GM18511 (cell line): Measurements from ENCODE around the gene LMNTD1.
"Not testable (repeated sequence)": the region's sequence is repeated elsewhere in the genome, so short reads cannot be mapped to it uniquely, and the experiment has no call there.

Experiments
- ATAC-seq: cut with Tn5 transposase; IDR thresholded peaks from one replicate; pipeline ENCODE4 v1.9.1; 2021; ENCODE audit warnings: mild to moderate bottlenecking, moderate library complexity; ENCODE audit not compliant: unreplicated experiment

The LMNTD1 gene, protein sequence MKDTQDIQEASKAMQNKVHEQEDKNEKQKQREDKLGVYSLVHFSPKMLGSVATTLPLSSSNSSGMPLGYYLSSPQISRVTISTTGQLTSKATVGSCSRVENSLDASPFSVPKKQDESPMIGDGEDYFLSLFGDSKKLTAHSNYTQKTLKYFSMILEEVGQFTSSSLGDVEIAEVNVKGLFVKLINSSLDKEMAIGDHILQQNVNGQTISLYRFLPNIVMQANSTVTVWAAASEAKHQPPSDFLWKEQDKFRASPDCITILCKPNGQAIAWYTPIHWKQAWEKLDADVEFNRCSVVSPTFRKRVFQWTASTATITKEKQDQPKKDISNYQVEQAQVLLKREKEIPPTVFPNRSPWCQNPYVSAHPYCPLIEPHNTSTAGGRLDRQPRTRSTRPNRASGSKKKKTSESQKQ

DNA sequence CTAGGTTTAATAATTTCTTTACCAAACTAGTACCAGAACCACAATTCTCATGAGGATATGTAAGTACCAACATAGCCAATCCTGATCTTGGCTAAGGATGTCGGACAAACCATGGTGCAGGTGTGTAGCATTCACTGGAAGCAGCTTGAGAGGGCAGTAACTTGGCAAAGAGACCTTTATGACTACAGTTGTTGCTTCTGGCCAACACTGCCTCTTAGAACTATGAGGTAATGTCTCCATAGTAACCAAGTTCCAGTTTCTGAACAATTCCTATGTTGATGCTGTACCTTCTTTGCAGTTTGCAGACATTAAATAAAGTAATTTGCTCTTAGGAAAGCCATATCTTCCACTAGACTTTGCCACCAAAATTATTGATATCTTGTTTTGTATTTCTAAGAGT lies at the start of gene LMNTD1:
LMNTD1 (minus strand) TSS at position 186 of the 400 bp plus-strand sequence. CDS start 324 bp downstream, outside the sequence.
- ATAC-seq: no peak

DNA sequence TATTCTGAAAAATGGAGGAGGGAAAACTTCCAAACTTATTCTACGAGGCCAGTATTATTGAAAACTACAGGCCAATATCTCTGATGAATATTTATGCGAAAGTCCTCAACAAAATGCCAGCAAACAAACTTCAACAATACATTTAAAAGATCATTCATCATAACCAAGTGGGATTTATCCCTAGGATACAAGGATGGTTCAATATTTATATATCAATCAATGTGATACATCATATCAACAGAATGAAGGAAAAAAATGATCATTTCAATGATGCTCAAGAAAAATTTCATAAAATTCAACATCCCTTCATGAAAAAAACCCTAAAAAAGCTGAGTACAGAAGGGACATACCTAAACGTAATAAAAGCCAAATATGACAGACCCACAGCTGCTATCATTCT lies 45.9 kb upstream of the LMNTD1 start:
- no peak for ATAC-seq

DNA sequence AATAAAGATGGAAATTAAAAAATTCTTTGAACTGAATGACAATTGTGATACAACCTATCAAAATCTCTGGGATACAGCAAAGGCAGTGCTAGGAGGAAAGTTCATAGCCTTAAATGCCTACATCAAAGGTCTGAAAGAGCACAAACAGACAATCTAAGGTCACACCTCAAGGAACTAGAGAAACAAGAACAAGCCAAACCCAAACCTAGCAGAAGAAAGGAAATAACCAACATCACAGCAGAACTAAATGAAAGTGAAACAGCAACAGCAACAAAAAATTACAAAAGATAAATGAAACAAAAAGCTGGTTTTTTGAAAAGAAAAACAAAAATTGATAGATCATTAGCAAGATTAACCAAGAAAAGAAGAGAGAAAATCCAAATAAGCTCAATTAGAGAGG lies 42.4 kb upstream of the LMNTD1 start:
- not testable (repeated sequence) for ATAC-seq

DNA sequence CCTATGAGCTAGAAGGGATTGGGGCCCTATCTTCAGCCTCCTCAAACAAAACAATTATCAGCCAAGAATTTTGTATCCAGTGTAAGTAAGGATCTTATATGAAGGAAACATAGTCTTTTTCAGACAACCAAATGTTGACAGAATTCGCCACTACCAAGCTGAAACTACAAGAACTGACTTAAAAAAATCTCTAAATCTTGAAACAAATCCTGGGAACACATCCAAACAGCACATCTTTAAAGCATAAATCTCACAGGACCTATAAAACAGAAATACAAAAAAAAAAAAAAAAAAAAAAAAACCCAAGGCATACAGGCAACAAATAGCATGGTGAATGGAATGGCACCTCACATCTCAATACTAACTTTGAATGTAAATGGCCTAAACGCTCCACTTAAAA lies 41.3 kb upstream of the LMNTD1 start:
- ATAC-seq: no peak

DNA sequence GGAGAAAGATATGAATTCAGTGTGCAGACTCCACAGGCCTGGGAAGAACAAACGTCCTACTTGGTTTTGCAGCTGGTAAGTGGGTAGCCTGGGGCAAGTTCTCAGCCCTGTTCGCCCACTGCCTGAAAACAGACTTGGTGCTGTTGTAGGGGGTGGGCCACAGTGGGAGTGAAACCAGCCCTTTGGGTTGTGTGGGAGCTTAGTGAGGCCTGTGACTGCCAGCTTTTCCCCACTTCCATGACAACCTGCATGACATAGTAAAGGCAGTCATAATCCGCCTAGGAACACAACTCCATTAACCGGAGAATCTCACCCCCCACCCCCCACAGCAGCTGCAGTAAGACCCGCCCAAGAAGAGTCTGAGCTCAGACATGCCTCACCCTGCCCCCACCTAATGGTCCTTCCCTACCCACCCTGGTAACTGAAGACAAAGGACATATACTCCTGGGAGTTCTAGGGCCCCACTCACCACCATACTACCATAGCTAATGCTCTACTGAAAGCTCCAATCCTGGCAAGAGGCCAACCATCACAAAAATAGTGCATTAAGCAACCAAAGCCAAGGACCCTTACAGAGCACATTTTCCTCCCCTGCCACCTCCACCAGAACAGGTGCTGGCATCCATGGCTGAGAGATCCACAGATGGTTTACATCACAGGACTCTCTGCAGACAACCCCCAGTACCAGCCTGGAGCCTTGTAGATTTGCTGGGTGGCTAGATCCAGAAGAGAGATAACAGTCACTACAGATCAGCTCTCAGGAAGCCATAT lies 39.8 kb upstream of the LMNTD1 start:
- ATAC-seq: no peak

DNA sequence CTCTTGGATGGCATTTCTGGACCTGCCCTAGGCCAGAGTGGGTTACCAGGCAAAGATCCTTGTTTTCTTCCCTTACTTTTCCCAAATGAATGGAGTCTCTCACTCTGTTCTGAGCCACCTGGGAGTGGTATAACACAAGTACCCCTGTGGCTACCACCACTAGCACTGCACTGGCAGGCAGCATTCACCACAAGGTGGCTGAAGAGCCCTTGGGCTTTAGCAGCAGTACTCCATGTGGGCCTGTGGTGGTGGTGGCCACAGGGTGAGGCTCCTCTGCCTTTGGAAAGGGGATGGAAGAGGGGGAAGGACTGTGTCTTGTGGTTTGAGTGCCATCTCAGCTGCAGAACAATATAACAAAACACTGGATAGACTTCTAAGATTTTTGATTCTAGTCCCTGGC lies 38.1 kb upstream of the LMNTD1 start:
- no peak for ATAC-seq

DNA sequence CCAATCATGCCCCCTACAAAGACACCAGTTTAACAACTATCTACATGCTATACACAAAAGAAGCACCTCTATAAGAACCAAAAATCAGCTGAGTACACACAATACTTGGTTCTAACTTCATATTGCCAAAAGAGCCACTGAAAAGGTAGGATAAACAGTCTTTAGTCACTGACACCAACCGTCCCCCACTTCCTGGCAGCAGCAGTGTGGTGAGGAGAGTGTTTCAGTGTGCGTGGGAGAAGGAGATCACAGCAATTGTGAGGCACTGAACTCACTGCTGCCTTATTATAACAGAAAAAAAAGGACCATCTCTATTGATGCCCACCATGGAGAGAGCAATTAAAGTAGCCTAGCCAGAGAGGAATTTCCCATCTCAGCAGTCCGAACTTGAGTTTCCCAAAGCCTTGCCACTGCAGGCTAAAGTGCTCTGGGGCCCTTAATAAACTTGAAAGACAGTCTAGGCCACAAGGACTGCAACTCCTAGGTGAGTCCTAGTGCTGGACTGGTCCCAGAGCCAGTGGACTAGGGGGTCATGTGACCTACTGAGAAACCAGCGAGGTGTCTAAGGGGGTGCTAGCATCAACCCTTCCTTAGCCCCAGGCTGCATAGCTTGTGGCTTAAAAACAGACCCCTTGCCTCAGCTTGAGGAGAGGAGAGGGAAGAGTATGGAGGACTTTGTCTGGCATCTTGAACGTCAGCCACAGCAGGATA lies 37.1 kb upstream of the LMNTD1 start:
- no peak for ATAC-seq

DNA sequence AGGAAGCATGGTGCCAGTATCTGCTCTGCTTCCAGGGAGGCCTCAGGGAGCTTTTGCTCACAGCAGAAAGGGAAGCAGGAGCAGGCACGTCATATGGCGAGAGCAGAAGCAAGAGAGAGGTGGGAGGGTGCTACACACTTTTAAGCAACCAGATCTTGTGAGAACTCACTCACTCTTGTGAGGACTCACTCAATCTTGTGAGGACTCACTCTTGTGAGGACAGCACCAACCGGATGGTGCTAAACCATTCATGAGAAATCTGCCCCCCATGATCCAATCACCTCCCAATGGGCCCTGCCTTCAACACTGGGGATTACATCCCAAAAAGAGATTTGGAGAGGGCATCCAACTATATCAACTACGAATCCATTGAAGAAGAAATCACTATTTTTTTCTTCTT lies 34.3 kb upstream of the LMNTD1 start:
- ATAC-seq: no peak

DNA sequence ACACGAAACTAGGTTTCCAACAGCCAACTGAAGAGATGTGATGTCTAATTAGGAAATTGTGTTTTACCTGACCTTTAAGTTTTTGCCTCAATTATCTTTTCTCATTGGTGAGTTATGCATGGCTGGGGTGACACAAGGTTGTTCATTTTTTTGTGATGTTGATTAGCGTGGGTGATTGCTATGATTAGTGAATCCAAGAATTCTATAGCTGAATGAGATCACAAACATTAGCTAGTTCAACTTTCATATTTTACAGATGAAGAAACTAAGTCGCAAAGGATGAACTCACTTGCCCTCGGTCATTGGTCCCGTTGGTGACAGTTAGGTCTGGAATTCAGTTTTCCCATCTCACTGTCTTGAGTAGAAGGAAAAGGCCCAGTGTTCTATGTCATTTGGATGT lies 32.6 kb upstream of the LMNTD1 start:
- ATAC-seq: no peak

DNA sequence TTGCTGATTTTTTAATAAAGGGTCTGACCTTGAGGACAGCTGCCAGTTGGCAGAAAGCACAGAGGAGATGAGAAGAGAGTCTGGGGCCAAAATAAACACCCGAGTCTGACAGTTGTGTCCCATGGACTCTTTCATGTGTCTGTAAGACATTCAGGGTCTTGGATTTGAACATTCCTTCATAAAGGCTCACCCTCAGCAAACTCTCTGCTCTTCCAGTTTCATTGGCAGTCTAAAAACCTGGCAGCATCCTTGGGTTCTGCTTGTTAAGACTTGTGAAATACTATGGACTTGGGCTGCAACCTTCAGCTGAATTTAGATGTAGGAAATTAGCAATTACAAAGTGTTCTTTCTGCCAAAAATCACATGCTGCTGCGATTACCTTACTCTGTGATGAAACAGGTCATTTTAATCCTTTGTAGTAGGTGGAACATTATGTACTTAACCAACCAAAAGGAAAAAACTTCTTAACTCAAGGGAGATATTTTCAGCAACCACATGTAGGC lies 32.0 kb upstream of the LMNTD1 start:
- no peak for ATAC-seq

DNA sequence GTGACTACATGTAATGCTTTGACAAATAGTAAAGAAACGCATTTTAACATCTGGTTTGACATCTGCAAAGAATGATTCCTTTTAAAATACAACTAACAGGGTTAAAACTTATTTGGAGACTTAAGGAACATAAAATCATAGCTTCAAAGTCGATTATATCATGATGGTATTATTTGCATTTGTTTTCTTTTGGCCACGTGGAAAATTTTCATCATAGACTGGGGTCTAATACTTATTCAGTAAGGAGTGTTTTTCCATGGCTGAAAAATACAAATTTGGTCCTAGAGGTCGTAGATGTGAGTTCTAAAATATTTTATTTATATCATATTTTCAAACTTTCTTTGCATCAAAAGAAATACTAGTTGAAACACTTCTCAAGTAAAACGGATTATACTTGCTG lies 31.5 kb upstream of the LMNTD1 start:
- no peak for ATAC-seq

DNA sequence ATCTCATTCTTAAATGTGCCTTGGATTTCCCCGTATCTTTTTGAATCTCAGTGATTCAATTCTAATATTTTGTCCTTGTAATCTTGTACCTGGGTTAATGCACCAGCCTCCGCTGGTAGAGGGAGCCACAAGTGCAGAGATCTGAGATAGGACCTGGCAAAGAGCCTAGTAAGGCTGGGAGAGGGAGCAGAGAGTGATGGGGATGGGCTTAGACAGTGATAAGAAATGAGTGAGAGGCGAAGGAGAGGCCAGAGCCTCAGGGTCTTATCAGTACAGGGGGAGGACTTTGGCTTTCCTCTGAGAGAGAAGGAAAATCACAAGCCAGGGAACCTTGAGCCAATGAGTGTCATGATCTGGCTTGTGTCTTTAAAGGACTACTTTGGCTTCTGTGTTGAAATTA lies 30.5 kb upstream of the LMNTD1 start:
- ATAC-seq: no peak

DNA sequence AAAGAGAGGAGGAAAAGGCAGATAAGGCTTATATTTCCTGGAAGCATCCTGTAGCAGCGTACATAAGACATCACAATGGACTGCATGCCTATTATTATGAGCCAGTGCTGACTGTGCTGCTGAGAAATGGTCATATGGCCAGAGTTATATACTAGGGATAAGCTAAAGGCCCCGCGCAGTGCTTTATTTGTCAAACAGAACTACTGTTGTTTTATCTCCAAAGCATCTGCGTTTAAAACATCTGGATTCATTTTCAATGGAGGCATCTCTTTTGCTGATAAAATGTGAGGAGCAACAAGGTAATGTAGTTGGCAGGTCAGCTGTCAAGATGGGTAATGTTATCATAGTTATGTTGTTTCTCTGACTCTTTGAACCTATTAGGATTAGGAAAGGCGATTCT lies 28.0 kb upstream of the LMNTD1 start:
- no peak for ATAC-seq

DNA sequence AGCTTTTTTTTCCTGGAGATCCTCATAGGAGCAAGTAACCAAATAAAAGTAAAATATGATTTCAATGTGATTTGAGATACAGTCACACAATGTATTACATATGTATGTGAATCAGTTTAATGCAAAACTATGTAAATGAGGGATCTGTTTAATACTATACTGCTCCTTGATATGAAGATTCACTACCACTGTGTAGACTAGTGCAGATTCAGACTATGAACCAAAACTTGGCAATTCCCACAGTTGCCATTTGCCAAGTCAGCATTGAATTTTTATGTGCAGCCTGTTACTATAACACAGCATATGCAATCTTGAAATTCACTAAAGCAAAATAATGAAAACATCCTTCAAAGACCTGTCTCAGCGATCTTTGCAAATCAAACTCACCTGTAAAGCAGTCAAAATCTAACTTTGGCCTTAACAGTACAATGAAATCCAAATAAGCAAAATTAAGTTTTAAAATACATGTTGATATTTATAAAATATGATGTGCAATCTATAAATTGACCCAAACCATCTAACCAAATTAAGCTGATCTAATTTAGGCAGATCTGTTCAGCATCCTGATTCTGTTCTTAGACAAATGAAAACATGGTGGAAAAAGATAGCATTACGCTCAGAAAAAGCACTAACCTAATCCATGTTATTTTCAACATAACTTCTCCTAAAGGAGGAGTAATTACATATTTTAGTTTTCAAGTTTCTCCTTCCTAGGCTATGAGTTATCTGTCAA lies 25.5 kb upstream of the LMNTD1 start:
- ATAC-seq: no peak

DNA sequence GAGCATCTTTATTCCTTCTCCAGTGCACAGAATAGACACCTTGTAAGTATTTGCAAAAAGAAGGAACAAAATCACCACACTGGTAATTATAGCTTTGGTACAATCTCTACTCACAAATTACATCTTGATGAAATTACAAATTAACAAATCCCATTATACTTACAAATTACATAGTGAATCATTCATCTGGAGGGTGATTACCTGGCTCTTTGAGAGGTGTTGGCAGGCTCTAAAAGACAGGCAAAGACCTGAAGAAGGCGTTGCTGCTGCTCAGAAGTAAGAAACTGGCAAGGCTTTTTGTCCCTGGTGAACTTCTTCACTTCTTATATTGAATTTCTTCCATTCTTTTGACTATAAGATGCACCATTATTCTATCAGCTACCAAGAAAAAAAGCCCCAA lies 21.7 kb upstream of the LMNTD1 start:
- ATAC-seq: no peak

DNA sequence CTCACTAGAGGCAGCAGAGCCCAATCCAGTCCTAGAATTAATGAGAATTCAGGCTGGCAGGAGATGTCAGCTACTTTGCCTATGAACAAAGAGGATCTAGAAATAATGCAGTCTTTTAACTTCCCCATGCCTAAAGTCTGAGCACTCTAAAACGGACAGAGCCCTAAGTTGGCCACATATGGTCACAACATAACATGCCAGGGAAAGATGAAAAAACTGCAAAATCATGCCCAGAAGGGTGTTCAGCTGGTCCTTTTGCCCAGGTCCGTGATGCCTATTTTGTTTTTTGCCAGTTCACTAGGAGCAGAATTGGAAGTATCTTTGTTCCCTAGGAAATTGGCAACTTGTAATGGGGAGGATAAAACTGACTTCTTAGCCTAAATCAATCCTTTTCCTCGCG lies 20.3 kb upstream of the LMNTD1 start:
- no peak for ATAC-seq

DNA sequence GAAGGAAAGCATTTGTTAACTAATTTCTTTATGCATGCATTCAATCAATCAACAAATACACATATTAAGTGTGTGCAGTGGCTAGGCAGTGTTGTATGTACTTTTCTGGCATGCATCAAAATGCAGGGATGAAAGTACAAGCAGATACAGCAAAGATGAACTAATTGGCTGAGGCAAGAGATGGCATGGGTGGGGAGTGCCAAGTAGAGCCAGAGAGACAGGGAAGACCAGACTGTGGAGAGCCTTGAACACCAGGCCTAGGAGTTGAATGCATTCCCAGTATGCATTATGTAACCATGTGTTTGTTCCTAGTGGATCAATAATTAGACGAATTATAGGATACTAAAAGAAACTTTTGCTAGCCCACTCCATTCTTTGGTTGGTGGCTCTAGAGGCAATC lies 17.3 kb upstream of the LMNTD1 start:
- ATAC-seq: no peak

DNA sequence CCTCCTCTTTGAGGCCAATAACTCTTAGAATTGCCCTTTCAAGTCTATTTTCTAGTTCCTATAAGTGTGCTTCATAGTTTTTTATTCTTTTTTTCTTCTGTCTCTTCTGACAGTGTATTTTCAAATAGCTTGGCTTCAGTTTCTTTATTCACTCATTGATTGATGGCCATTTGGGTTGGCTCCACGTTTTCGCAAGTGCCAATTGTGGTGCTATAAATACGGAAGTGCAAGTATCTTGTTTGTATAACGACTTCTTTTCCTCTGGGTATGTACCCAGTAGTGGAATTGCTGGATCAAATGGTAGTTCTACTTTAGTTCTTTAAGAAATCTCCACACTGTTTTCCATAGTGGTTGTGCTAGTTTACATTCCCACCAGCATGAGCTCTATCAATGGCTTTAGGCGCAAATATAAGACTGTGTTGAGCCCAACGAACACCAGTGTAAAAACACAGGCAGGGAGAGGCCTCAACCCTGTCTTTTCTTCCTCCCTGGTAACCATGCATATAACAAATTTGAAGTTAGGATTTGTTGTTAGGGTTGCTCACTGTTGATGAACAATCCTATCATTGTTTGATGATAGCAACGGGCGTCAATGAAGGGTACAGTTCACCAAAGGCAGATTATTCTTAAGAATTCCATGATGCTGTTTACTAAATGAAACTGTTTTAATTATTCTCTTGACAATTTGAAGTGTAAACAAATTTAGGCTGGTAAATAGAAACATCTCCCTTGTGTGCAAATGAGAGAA lies 13.3 kb upstream of the LMNTD1 start:
- ATAC-seq: no peak

DNA sequence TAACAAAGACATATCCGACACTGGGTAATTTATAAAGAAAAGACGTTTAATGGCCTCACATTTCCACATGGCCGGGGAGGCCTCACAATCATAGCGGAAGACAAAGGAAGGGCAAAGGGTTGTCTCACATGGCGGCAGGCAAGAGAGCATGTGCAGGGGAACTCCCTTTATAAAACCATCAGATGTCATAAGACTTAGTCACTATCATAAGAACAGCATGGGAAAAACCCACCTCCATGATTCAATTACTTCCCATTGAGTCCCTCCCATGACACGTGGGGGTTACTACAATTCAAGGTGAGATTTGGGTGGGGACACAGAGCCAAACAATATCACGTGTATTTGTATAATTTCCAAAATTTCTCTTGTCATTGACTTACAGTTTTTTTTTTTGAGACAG lies 5.5 kb upstream of the LMNTD1 start:
- ATAC-seq: no peak

DNA sequence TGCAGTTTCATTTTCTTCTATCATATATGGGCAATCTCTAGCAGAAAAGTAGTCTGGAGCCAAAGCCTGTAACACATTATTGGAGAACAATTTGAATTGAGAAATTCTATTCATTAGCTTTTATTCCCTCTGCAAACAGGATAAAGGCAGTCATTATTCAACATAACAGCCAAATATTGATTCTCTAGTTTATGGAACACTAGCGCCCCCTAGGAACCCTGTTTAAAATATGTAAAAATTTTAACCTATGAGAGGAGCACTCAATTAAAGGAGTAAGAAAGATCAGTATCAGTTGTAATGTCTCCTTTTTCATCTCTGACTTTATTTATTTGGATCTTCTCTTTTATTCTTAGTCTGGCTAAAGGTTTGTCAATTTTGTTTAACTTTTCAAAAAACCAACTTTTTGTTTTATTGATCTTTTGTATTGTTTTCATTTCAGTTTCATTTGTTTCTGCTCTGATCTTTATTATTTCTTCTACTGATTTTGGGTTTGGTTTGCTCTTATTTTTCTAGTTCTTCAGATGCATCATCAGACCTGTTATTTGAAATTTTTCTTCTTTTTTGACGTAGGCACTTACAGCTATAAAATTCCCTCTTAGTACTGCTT lies 4.8 kb upstream of the LMNTD1 start:
- no peak for ATAC-seq
